Measurements from ENCODE around the gene MT4. TPM values are rescaled to one million over a fixed set of nuclear protein-coding genes. Genes with fewer than 3 reads are reported as not detected.

The MT4 gene
- not detected in 5 replicates for total RNA-seq (2022; extraction: Qiagen RNA extraction)

DNA sequence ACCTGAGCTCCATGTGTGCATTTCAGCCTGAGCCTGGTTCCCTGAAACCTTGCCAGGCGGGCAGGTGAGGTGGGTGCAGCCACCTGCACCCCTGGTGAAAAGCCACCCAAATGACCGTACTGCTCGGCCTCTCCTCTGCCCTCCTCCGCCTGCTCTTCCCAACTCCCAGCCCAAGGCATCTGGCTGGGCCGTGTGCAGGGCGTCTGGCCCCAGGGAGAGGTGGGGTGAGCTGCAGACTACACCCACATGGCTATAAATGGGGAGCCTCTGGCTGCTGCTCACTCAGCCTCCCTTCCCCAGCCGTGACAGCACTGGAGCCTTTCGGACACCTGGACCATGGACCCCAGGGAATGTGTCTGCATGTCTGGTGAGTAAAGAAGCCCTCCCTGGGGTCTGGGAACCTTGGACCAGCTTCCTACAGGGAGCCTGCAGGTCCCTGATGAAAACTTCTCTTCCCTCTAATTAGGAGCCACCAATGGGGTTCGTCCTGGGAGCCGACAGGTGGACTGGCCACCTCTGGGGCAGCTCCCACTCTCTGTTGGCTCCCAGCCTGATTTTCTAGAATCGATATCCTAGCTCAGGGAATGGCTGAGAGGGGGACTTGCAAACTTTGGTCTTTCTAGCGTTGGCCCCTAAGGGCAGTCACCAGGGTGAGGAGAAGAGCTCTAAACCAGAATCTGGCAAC lies at the start of gene MT4:
Gene MT4, plus strand, starts transcription at position 281 of the 685 bp plus-strand sequence. Its CDS starts 56 bp downstream, at position 337.

GRCh38 chr16:56519459-56520250 lies 45.2 kb upstream of the MT4 start, which contains the start of gene BBS2:
Gene BBS2 (minus strand): TSS chr16:56520024. CDS start chr16:56519862, 162 bp downstream.

GRCh38 chr16:56589141-56590039 lies 24.5 kb downstream of the MT4 start, which contains the start of gene MT3:
Gene MT3 (plus strand): TSS chr16:56589528. CDS start chr16:56589591, 63 bp downstream.

DNA sequence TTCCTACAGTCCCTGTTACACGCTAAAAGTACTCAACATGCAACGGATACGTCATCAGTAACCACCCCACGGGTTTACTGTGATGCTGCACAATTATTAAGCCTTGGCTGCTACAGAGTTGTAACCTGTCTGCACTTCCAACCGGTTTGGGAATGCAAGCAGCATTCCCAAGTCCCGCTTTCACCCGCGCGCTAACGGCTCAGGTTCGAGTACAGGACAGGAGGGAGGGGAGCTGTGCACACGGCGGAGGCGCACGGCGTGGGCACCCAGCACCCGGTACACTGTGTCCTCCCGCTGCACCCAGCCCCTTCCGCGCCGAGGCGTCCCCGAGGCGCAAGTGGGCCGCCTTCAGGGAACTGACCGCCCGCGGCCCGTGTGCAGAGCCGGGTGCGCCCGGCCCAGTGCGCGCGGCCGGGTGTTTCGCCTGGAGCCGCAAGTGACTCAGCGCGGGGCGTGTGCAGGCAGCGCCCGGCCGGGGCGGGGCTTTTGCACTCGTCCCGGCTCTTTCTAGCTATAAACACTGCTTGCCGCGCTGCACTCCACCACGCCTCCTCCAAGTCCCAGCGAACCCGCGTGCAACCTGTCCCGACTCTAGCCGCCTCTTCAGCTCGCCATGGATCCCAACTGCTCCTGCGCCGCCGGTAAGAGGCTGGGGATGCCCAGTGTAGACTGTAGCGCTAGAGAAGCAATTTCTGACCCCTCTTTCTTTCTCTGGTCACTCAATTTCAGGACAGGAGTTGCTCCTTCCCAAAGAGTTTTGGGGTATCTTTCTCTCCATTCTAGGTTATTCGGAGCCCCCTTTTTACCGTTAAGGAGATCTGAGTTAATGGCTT lies 43.4 kb downstream of the MT4 start, which contains the start of gene MT2A:
Gene MT2A, plus strand, starts transcription at position 542 of the 833 bp plus-strand sequence. Its CDS starts 72 bp downstream, at position 614.

Other genes with a start within 250 kb of the MT4 start
- 59.0 to 73.2 TPM (median 68.4 TPM) in 5 replicates for gene AMFR, start 139.5 kb upstream of the MT4 start, total RNA-seq (2022; extraction: Qiagen RNA extraction)
- 104 to 118 TPM (median 113 TPM) in 5 replicates for gene NUDT21, start 113.7 kb upstream of the MT4 start, total RNA-seq (2022; extraction: Qiagen RNA extraction)
- 70.9 to 127 TPM (median 82.1 TPM) in 5 replicates for gene OGFOD1, start 113.5 kb upstream of the MT4 start, total RNA-seq (2022; extraction: Qiagen RNA extraction)
- gene BBS2, start 45.0 kb upstream of the MT4 start, total RNA-seq (2022; extraction: Qiagen RNA extraction), result 19.6 to 30.5 TPM (median 22.5 TPM) in 5 replicates
- 0.58 to 0.88 TPM (median 0.67 TPM) in 5 replicates for gene MT3, start 24.5 kb downstream of the MT4 start, total RNA-seq (2022; extraction: Qiagen RNA extraction)
- gene MT2A, start 43.5 kb downstream of the MT4 start, total RNA-seq (2022; extraction: Qiagen RNA extraction), result 1,747 to 3,145 TPM (median 2,510 TPM) in 5 replicates
- gene MT1E, start 60.7 kb downstream of the MT4 start, total RNA-seq (2022; extraction: Qiagen RNA extraction), result 0.13 to 0.17 TPM in 2 of 5 replicates, not detected in the others
- 0.32 TPM in 1 of 5 replicates, not detected in the others for gene MT1M, start 67.6 kb downstream of the MT4 start, total RNA-seq (2022; extraction: Qiagen RNA extraction)
- 22.0 to 34.8 TPM (median 26.9 TPM) in 5 replicates for gene MT1A, start 73.6 kb downstream of the MT4 start, total RNA-seq (2022; extraction: Qiagen RNA extraction)
- gene MT1B, start 86.8 kb downstream of the MT4 start, total RNA-seq (2022; extraction: Qiagen RNA extraction), result 0.53 to 0.73 TPM (median 0.66 TPM) in 3 of 5 replicates, not detected in the others
- 17.7 to 28.2 TPM (median 18.4 TPM) in 5 replicates for gene MT1F, start 92.9 kb downstream of the MT4 start, total RNA-seq (2022; extraction: Qiagen RNA extraction)
- not detected in 5 replicates for gene MT1G, start 103.0 kb downstream of the MT4 start, total RNA-seq (2022; extraction: Qiagen RNA extraction)
- not detected in 5 replicates for gene MT1H, start 104.7 kb downstream of the MT4 start, total RNA-seq (2022; extraction: Qiagen RNA extraction)
- gene MT1X, start 117.4 kb downstream of the MT4 start, total RNA-seq (2022; extraction: Qiagen RNA extraction), result 557 to 892 TPM (median 709 TPM) in 5 replicates
- gene NUP93, start 165.1 kb downstream of the MT4 start, total RNA-seq (2022; extraction: Qiagen RNA extraction), result 93.5 to 107 TPM (median 99.5 TPM) in 5 replicates